H1 (cell line): ENCODE measurements around the gene NUP133. TPM values are rescaled to one million over a fixed set of nuclear protein-coding genes. Genes with fewer than 3 reads are reported as not detected.

Experiments
- CTCF ChIA-PET: fragments of 300-600 bp; sonication (Branson Sonifier 250); formaldehyde crosslinking; loops from one replicate; lab custom pipeline; 2021; ENCODE audit not compliant: partially characterized antibody; lab: Charles Lee
- POLR2A ChIA-PET: fragments of 300-600 bp; sonication (Branson Sonifier 250); formaldehyde crosslinking; loops from one replicate; lab custom pipeline; 2021; ENCODE audit warnings: inconsistent platforms; ENCODE audit not compliant: partially characterized antibody; lab: Charles Lee
- DNase-seq, 2 experiments: peaks; one replicate each; pipeline versions ENCODE4 v3.0.0 to v3.0.0-alpha.2; 2010 to 2022; ENCODE audit warnings: low spot score in 2 of 2, low read depth in 1 of 2, mixed read lengths in 1 of 2
- FAIRE-seq: peaks from 2 replicates; lab custom pipeline; 2011; peaks lifted over from hg19 to GRCh38; lab: Jason Lieb, UNC
- H2AFZ ChIP-seq: 2 replicates; pipeline ENCODE4 v1.8.1; 2012; ENCODE audit warnings: low read length, inconsistent platforms
- H2AK5ac ChIP-seq: 2 replicates; pipeline ENCODE4 v1.6.1; 2013; ENCODE audit warnings: low read depth, low read length
- H2BK120ac ChIP-seq: replicated peaks from 2 replicates; pipeline ENCODE3; 2013; ENCODE audit warnings: low read depth, low read length, inconsistent platforms
- H2BK12ac ChIP-seq: 2 replicates; pipeline ENCODE4 v1.6.1; 2013; ENCODE audit warnings: low read depth, low read length
- H2BK15ac ChIP-seq: 2 replicates; pipeline ENCODE4 v1.6.1; 2013; ENCODE audit warnings: low read length
- H2BK20ac ChIP-seq: 2 replicates; pipeline ENCODE4 v1.6.1; 2013; ENCODE audit warnings: low read length
- H2BK5ac ChIP-seq: 2 replicates; pipeline ENCODE4 v1.6.1; 2013; ENCODE audit warnings: low read depth, low read length
- H3K14ac ChIP-seq: 2 replicates; pipeline ENCODE4 v1.6.1; 2013; ENCODE audit warnings: inconsistent platforms; ENCODE audit not compliant: insufficient read length
- H3K18ac ChIP-seq: 2 replicates; pipeline ENCODE4 v1.6.1; 2013; ENCODE audit warnings: low read length; ENCODE audit errors: extremely low read depth
- H3K23ac ChIP-seq: 2 replicates; pipeline ENCODE4 v1.6.1; 2013; ENCODE audit warnings: inconsistent platforms; ENCODE audit not compliant: insufficient read length
- H3K23me2 ChIP-seq: 2 replicates; pipeline ENCODE4 v1.6.1; 2013; ENCODE audit warnings: low read depth, low read length
- H3K27ac ChIP-seq: 2 replicates; pipeline ENCODE4 v1.6.1; 2011; ENCODE audit warnings: low read depth, low read length, inconsistent platforms
- H3K27me3 ChIP-seq, 4 experiments: replicated peaks in 1 of 4; 1 replicate in 1 of 4; 2 replicates in 3 of 4; pipeline versions ENCODE4 v1.6.1 to v1.8.1; 2011 to 2013; ENCODE audit warnings: low read length in 3 of 4, mild to moderate bottlenecking in 3 of 4, inconsistent platforms in 2 of 4, mixed read lengths in 2 of 4, moderate library complexity in 1 of 4; ENCODE audit not compliant: control insufficient read depth in 3 of 4, insufficient read depth in 3 of 4; ENCODE audit errors: extremely low read depth in 1 of 4
- H3K36me3 ChIP-seq, 4 experiments: 2 replicates each; pipeline versions ENCODE4 v1.6.1 to v1.8.1; 2011 to 2013; ENCODE audit warnings: mild to moderate bottlenecking in 4 of 4, low read length in 3 of 4, moderate library complexity in 2 of 4, control low read depth in 1 of 4, inconsistent platforms in 1 of 4; ENCODE audit not compliant: insufficient read depth in 4 of 4, control insufficient read depth in 2 of 4
- H3K4ac ChIP-seq: replicated peaks from 2 replicates; pipeline ENCODE3; 2013; ENCODE audit warnings: low read length, low read depth, mixed read lengths, inconsistent platforms; ENCODE audit not compliant: insufficient read length
- H3K4me1 ChIP-seq, 4 experiments: replicated peaks in 1 of 4; 1 replicate in 1 of 4; 2 replicates in 3 of 4; pipeline versions ENCODE4 v1.6.1 to v1.8.1; 2011 to 2013; ENCODE audit warnings: low read length in 3 of 4, inconsistent platforms in 2 of 4, mixed read lengths in 1 of 4; ENCODE audit not compliant: insufficient read depth in 4 of 4, control insufficient read depth in 3 of 4
- H3K4me2 ChIP-seq, 2 experiments: 2 replicates each; pipeline versions ENCODE4 v1.6.1 to v1.8.1; 2011 to 2013; ENCODE audit warnings: low read depth in 2 of 2, low read length in 2 of 2, control low read depth in 1 of 2, inconsistent platforms in 1 of 2, mild to moderate bottlenecking in 1 of 2; ENCODE audit not compliant: insufficient read depth in 1 of 2
- H3K4me3 ChIP-seq, 4 experiments: fragments of 200-600, 300-600 bp in 1 of 4; sonication (generic), shearing (Covaris generic), sonication (Bioruptor Twin) in 1 of 4; 2 replicates each; pipeline versions ENCODE4 v1.5.1 to v1.8.1; 2011 to 2016; ENCODE audit warnings: low read length in 4 of 4, low read depth in 3 of 4, control low read depth in 2 of 4, inconsistent platforms in 2 of 4, mild to moderate bottlenecking in 2 of 4, mixed read lengths in 1 of 4, moderate library complexity in 1 of 4; ENCODE audit not compliant: insufficient read depth in 2 of 4; ENCODE audit errors: extremely low read depth in 1 of 4
- H3K56ac ChIP-seq: replicated peaks from 2 replicates; pipeline ENCODE3; 2013; ENCODE audit warnings: low read depth, mild to moderate bottlenecking, mixed read lengths, low read length, inconsistent platforms; ENCODE audit not compliant: insufficient read length
- H3K79me1 ChIP-seq: 2 replicates; pipeline ENCODE4 v1.6.1; 2013; ENCODE audit warnings: low read depth, low read length, control low read depth
- H3K79me2 ChIP-seq, 2 experiments: 2 replicates each; pipeline versions ENCODE4 v1.6.1 to v1.8.1; 2012 to 2013; ENCODE audit warnings: low read length in 2 of 2, mild to moderate bottlenecking in 2 of 2, inconsistent platforms in 1 of 2; ENCODE audit not compliant: insufficient read depth in 2 of 2, control insufficient read depth in 1 of 2
- H3K9ac ChIP-seq, 4 experiments: replicated peaks in 1 of 4; 1 replicate in 1 of 4; 2 replicates in 3 of 4; pipeline versions ENCODE4 v1.6.1 to v1.8.1; 2011 to 2013; ENCODE audit warnings: low read depth in 3 of 4, low read length in 3 of 4, control low read depth in 2 of 4, mild to moderate bottlenecking in 2 of 4, moderate library complexity in 2 of 4, inconsistent platforms in 1 of 4; ENCODE audit errors: extremely low read depth in 1 of 4
- H3K9me3 ChIP-seq, 2 experiments: 2 replicates each; pipeline versions ENCODE4 v1.6.1 to v1.8.1; 2012 to 2013; ENCODE audit warnings: mild to moderate bottlenecking in 2 of 2, moderate library complexity in 2 of 2, control low read depth in 1 of 2, inconsistent platforms in 1 of 2, low read depth in 1 of 2, low read length in 1 of 2, mixed read lengths in 1 of 2; ENCODE audit not compliant: insufficient read depth in 2 of 2
- H4K20me1 ChIP-seq, 2 experiments: replicated peaks in 1 of 2; 2 replicates each; pipeline versions ENCODE3 to v1.8.1; 2011 to 2013; ENCODE audit warnings: inconsistent platforms in 2 of 2, low read length in 2 of 2, mild to moderate bottlenecking in 1 of 2; ENCODE audit not compliant: insufficient read depth in 2 of 2, control insufficient read depth in 1 of 2
- H4K5ac ChIP-seq: 2 replicates; pipeline ENCODE4 v1.6.1; 2013; ENCODE audit warnings: low read length, low read depth, mixed read lengths, inconsistent platforms; ENCODE audit not compliant: insufficient read length
- H4K8ac ChIP-seq: 2 replicates; pipeline ENCODE4 v1.8.0; 2013; ENCODE audit warnings: mild to moderate bottlenecking, moderate library complexity, low read length, inconsistent platforms; ENCODE audit not compliant: insufficient read depth; ENCODE audit errors: extremely low read depth
- H4K91ac ChIP-seq: replicated peaks from 2 replicates; pipeline ENCODE3; 2013; ENCODE audit warnings: low read length, mixed read lengths, inconsistent platforms; ENCODE audit not compliant: insufficient read length
- BRCA1 ChIP-seq: IDR thresholded peaks from 2 replicates; pipeline ENCODE4 v1.6.1; 2012; ENCODE audit warnings: low read depth, low read length, improper control_type of control experiment
- CHD1 ChIP-seq: IDR thresholded peaks from 2 replicates; pipeline ENCODE4 v1.6.1; 2012; ENCODE audit warnings: low read depth, low read length, improper control_type of control experiment
- CHD2 ChIP-seq: IDR thresholded peaks from 2 replicates; pipeline ENCODE4 v1.6.1; 2012; ENCODE audit warnings: low read length, improper control_type of control experiment
- POU5F1 ChIP-seq: IDR thresholded peaks from 2 replicates; pipeline ENCODE4 v1.6.1; 2011; ENCODE audit warnings: low read depth, mild to moderate bottlenecking, low read length, moderate library complexity
- TEAD4 ChIP-seq: IDR thresholded peaks from 2 replicates; pipeline ENCODE4 v1.6.1; 2012; ENCODE audit warnings: low read depth, low read length, inconsistent platforms, mixed read lengths
- YY1 ChIP-seq: IDR thresholded peaks from 2 replicates; pipeline ENCODE4 v1.6.1; 2011; ENCODE audit warnings: low read depth, mild to moderate bottlenecking, low read length
- WGBS, 2 experiments: shearing (Covaris generic) in 1 of 2; methylation state at CpG; one replicate each; pipeline versions ENCODE4 v1.1.6 to v1.1.7; 2013 to 2015; ENCODE audit warnings: low lambda C conversion rate in 2 of 2, mixed read lengths in 2 of 2, inconsistent platforms in 1 of 2, low coverage in 1 of 2, missing lambda C conversion rate in 1 of 2; ENCODE audit not compliant: insufficient replicate concordance in 2 of 2, insufficient coverage in 1 of 2, insufficient read length in 1 of 2; ENCODE audit errors: extremely low coverage in 1 of 2, missing lambda C conversion rate in 1 of 2; 5-methylcytosine and 5-hydroxymethylcytosine counted together
- polyA plus RNA-seq, 7 experiments: library from polyadenylated mRNA; depleted of rRNA in 3 of 7; stranded (reverse) in 5 of 7; unstranded in 2 of 7; fragments of >200 nt in 5 of 7; fragments of 200-250 nt in 2 of 7; gene quantifications; 1 replicate in 5 of 7; 2 replicates in 1 of 7; 4 replicates in 1 of 7; pipeline versions ENCODE4 v1.2.1 to v1.2.3, GENCODE V29; 2011 to 2013; ENCODE audit warnings: missing spikeins in 2 of 7, mixed read lengths in 2 of 7
- total RNA-seq: library from RNA; stranded (reverse); fragmentation: NEBNext Ultra II Directional; extraction: Animal tissue kit (Norgen Biotek cat#: 25700); gene quantifications from 2 replicates; pipeline ENCODE4 v1.2.1, GENCODE V29; 2021
- TF ChIP-seq, protein P1 (sequence below): IDR thresholded peaks from 2 replicates; pipeline ENCODE4 v1.6.1; 2012; ENCODE audit warnings: low read length, inconsistent platforms
- TF ChIP-seq, protein P2 (sequence below): IDR thresholded peaks from 2 replicates; pipeline ENCODE4 v1.6.1; 2012; ENCODE audit warnings: inconsistent platforms

Gene NUP133
- total and polyA plus RNA-seq, 2 of the 8 experiments (the other 6 are each of a cell fraction or from before 2014, with no cell fraction given): 20.6 to 72.1 TPM

DNA sequence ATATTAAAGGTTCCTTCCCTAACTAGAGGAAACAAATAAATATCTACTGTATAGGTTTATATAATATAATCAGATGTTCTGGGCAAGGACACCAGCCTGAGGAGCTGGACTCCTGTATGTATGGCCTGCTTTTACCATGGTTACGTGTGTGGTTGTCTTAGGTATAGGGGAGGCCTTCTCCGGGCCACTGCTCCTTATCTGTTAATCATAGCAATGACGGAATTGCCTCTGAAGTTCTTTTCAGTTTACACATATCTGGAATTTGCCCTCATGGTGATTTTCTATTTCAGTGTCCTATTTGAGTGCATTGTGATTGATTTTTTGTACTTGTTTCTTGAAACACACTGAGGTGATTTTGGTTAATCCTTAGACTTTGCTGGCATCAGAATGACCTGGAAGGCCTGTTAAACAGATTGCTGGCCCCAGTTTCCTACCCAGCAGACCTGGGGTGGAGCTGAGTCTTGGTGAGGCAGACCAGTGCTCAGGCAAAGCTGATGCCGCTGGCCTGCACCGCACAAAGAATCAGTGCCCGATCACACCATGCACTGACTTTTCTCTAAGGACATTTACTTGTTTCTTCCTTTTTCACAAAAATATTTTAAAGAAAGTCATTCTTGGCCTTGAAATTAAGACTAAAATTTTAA, 31.8 kb upstream of the NUP133 start:
- H3K18ac ChIP-seq: no peak overlapping the region
- no peak overlapping the region for H2BK5ac ChIP-seq
- no peaks in the 10 kb centered on the region for H3K23me2 ChIP-seq
- H2BK15ac ChIP-seq: no peak overlapping the region
- no peak for FAIRE-seq
- POLR2A ChIA-PET: no interaction called here
- no peak overlapping the region for H2BK20ac ChIP-seq
- no peaks in the 10 kb centered on the region for H3K79me2 ChIP-seq
- H2BK120ac ChIP-seq: no peak overlapping the region
- H3K27ac ChIP-seq: no peak overlapping the region
- H3K36me3 ChIP-seq: peaks cover 0 to 9% (median 3%) of the 10 kb centered on the region in 4 experiments; a peak in 5 of 8 replicates
- no peak overlapping the region for H3K9ac ChIP-seq
- CTCF ChIA-PET: interaction anchor here (0.6 kb wide), 1 partner anchor 187 kb away, joined by 3 read pairs; no protein-coding TSS in a partner anchor
- H2BK12ac ChIP-seq: no peak overlapping the region
- no peak overlapping the region for H2AK5ac ChIP-seq
- H3K14ac ChIP-seq: no peak overlapping the region
- no peak for DNase-seq
- no peak overlapping the region for H3K23ac ChIP-seq
- no peak overlapping the region for H4K8ac ChIP-seq
- no peak overlapping the region for H4K5ac ChIP-seq
- H4K20me1 ChIP-seq: no peaks in the 10 kb centered on the region
- H2AFZ ChIP-seq: no peak overlapping the region
- TF ChIP-seq CHD1 (no peak), POU5F1 (no peak), BRCA1 (no peak), YY1 (no peak), TEAD4 (no peak), CHD2 (no peak)
- TF ChIP-seq, protein P1, sequence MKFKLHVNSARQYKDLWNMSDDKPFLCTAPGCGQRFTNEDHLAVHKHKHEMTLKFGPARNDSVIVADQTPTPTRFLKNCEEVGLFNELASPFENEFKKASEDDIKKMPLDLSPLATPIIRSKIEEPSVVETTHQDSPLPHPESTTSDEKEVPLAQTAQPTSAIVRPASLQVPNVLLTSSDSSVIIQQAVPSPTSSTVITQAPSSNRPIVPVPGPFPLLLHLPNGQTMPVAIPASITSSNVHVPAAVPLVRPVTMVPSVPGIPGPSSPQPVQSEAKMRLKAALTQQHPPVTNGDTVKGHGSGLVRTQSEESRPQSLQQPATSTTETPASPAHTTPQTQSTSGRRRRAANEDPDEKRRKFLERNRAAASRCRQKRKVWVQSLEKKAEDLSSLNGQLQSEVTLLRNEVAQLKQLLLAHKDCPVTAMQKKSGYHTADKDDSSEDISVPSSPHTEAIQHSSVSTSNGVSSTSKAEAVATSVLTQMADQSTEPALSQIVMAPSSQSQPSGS: no peak
- TF ChIP-seq, protein P2, sequence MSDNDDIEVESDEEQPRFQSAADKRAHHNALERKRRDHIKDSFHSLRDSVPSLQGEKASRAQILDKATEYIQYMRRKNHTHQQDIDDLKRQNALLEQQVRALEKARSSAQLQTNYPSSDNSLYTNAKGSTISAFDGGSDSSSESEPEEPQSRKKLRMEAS: no peak
- H3K4ac ChIP-seq: no peak overlapping the region
- no peak overlapping the region for H3K4me2 ChIP-seq
- no peaks in the 10 kb centered on the region for H3K9me3 ChIP-seq
- 95% methylated on average over 6 of the region's 6 CpGs; no CpG with 5 or more reads in 1 of the 2 experiments for WGBS, 2 experiments
- H3K4me3 ChIP-seq: no peak overlapping the region
- H3K4me1 ChIP-seq: no peaks in the 10 kb centered on the region
- H4K91ac ChIP-seq: no peak overlapping the region
- H3K56ac ChIP-seq: no peak overlapping the region
- H3K27me3 ChIP-seq: no peaks in the 10 kb centered on the region
- H3K79me1 ChIP-seq: no peaks in the 10 kb centered on the region
